H9 (cell line): ENCODE results near the gene TNKS2. TPM values are rescaled to one million over a fixed set of nuclear protein-coding genes. Genes with fewer than 3 reads are reported as not detected.

Experiments
- DNase-seq: peaks from one replicate; pipeline ENCODE4 v3.0.0-alpha.2; 2017
- H2AFZ ChIP-seq: one replicate; pipeline ENCODE4 v1.6.1; 2013; ENCODE audit warnings: mild to moderate bottlenecking, low read length, control low read depth, moderate library complexity
- H2AK5ac ChIP-seq: 2 replicates; pipeline ENCODE4 v1.6.1; 2013; ENCODE audit warnings: low read length, control low read depth, mixed read lengths; ENCODE audit not compliant: insufficient read length
- H2BK120ac ChIP-seq: one replicate; pipeline ENCODE4 v1.6.1; 2013; ENCODE audit warnings: low read depth, mild to moderate bottlenecking, low read length, control low read depth, inconsistent platforms; ENCODE audit not compliant: poor library complexity, severe bottlenecking
- H2BK12ac ChIP-seq: 2 replicates; pipeline ENCODE4 v1.6.1; 2013; ENCODE audit warnings: low read length, control low read depth, mixed read lengths, low read depth; ENCODE audit not compliant: insufficient read length
- H2BK15ac ChIP-seq: 2 replicates; pipeline ENCODE4 v1.6.1; 2013; ENCODE audit warnings: low read depth, low read length, control low read depth
- H2BK20ac ChIP-seq: one replicate; pipeline ENCODE4 v1.6.1; 2013; ENCODE audit warnings: low read depth, mild to moderate bottlenecking, low read length, control low read depth, inconsistent platforms; ENCODE audit not compliant: poor library complexity, severe bottlenecking
- H2BK5ac ChIP-seq: 2 replicates; pipeline ENCODE4 v1.6.1; 2013; ENCODE audit warnings: low read length, control low read depth, mixed read lengths; ENCODE audit not compliant: insufficient read length
- H3K14ac ChIP-seq: 2 replicates; pipeline ENCODE4 v1.6.1; 2013; ENCODE audit warnings: low read length, control low read depth; ENCODE audit not compliant: insufficient read depth
- H3K18ac ChIP-seq: 2 replicates; pipeline ENCODE4 v1.6.1; 2013; ENCODE audit warnings: low read depth, mild to moderate bottlenecking, mixed read lengths, low read length, control low read depth; ENCODE audit not compliant: insufficient read length
- H3K23ac ChIP-seq: 2 replicates; pipeline ENCODE4 v1.6.1; 2013; ENCODE audit warnings: low read length, control low read depth, mixed read lengths, low read depth; ENCODE audit not compliant: insufficient read length
- H3K23me2 ChIP-seq: 2 replicates; pipeline ENCODE4 v1.6.1; 2013; ENCODE audit warnings: low read depth, mild to moderate bottlenecking, mixed read lengths, low read length, control low read depth; ENCODE audit not compliant: insufficient read length, poor library complexity, severe bottlenecking
- H3K27ac ChIP-seq: 2 replicates; pipeline ENCODE4 v1.5.1; 2013; ENCODE audit warnings: low read length, control low read depth, mixed read lengths, low read depth; ENCODE audit not compliant: insufficient read length
- H3K27me3 ChIP-seq: 2 replicates; pipeline ENCODE4 v1.6.1; 2013; ENCODE audit warnings: low read length, control low read depth, inconsistent platforms; ENCODE audit not compliant: insufficient read depth
- H3K4ac ChIP-seq: 2 replicates; pipeline ENCODE4 v1.6.1; 2013; ENCODE audit warnings: low read depth, mild to moderate bottlenecking, control low read depth, inconsistent platforms, low read length, moderate library complexity
- H3K4me1 ChIP-seq: 2 replicates; pipeline ENCODE4 v1.6.1; 2013; ENCODE audit warnings: low read length, control low read depth, inconsistent platforms; ENCODE audit not compliant: insufficient read depth
- H3K4me2 ChIP-seq: 2 replicates; pipeline ENCODE4 v1.6.1; 2013; ENCODE audit warnings: low read length, control low read depth, mixed read lengths; ENCODE audit not compliant: insufficient read length, insufficient read depth
- H3K56ac ChIP-seq: 2 replicates; pipeline ENCODE4 v1.6.1; 2013; ENCODE audit warnings: low read depth, mild to moderate bottlenecking, mixed read lengths, low read length, control low read depth; ENCODE audit not compliant: insufficient read length
- H3K79me1 ChIP-seq: 2 replicates; pipeline ENCODE4 v1.6.1; 2013; ENCODE audit warnings: low read depth, mild to moderate bottlenecking, moderate library complexity, low read length, control low read depth, inconsistent platforms; ENCODE audit not compliant: insufficient read depth, poor library complexity, severe bottlenecking
- H3K79me2 ChIP-seq: 2 replicates; pipeline ENCODE4 v1.6.1; 2013; ENCODE audit warnings: low read length, control low read depth, inconsistent platforms; ENCODE audit not compliant: insufficient read depth
- H3K9ac ChIP-seq: 2 replicates; pipeline ENCODE4 v1.6.1; 2013; ENCODE audit warnings: low read length, control low read depth, mixed read lengths; ENCODE audit not compliant: insufficient read length; ENCODE audit errors: extremely low read depth
- H3K9me3 ChIP-seq: one replicate; pipeline ENCODE4 v1.6.1; 2013; ENCODE audit warnings: low read depth, low read length, inconsistent platforms; ENCODE audit not compliant: control insufficient read depth
- H3T11ph ChIP-seq: one replicate; pipeline ENCODE4 v1.6.1; 2013; ENCODE audit warnings: mild to moderate bottlenecking, low read length, control low read depth, inconsistent platforms
- H4K20me1 ChIP-seq: one replicate; pipeline ENCODE4 v1.6.1; 2013; ENCODE audit not compliant: control insufficient read depth, insufficient read length, insufficient read depth
- H4K5ac ChIP-seq: 2 replicates; pipeline ENCODE4 v1.6.1; 2013; ENCODE audit warnings: low read depth, mild to moderate bottlenecking, mixed read lengths, low read length, control low read depth; ENCODE audit not compliant: insufficient read length
- H4K8ac ChIP-seq: replicated peaks from 2 replicates; pipeline ENCODE4 v1.6.1; 2013; ENCODE audit warnings: low read length, control low read depth, mixed read lengths, low read depth; ENCODE audit not compliant: insufficient read length
- H4K91ac ChIP-seq: 2 replicates; pipeline ENCODE4 v1.6.1; 2013; ENCODE audit warnings: low read depth, mild to moderate bottlenecking, moderate library complexity, mixed read lengths, low read length, control low read depth; ENCODE audit not compliant: insufficient read length
- H3K27ac Mint-ChIP-seq, 3 experiments: 2 replicates in 2 of 3; 3 replicates in 1 of 3; pipeline ENCODE4 v1.8.0; 2020 to 2021; ENCODE audit warnings: mixed read lengths in 3 of 3, mild to moderate bottlenecking in 1 of 3, moderate library complexity in 1 of 3
- H3K27me3 Mint-ChIP-seq: 2 replicates; pipeline ENCODE4 v1.8.0; 2021; ENCODE audit warnings: low read depth, mild to moderate bottlenecking, moderate library complexity, mixed read lengths
- H3K36me3 Mint-ChIP-seq, 3 experiments: 2 replicates in 2 of 3; 3 replicates in 1 of 3; pipeline ENCODE4 v1.8.0; 2020 to 2021; ENCODE audit warnings: low read depth in 3 of 3, mixed read lengths in 3 of 3; ENCODE audit not compliant: insufficient read depth in 1 of 3
- H3K4me1 Mint-ChIP-seq, 2 experiments: 2 replicates each; pipeline ENCODE4 v1.8.0; 2020; ENCODE audit warnings: mixed read lengths in 2 of 2
- H3K4me3 Mint-ChIP-seq, 2 experiments: 2 replicates in 1 of 2; 3 replicates in 1 of 2; pipeline ENCODE4 v1.8.0; 2020 to 2021; ENCODE audit warnings: mild to moderate bottlenecking in 2 of 2, mixed read lengths in 2 of 2, moderate library complexity in 1 of 2
- H3K9me3 Mint-ChIP-seq, 2 experiments: 2 replicates in 1 of 2; 3 replicates in 1 of 2; pipeline ENCODE4 v1.8.0; 2020; ENCODE audit warnings: mild to moderate bottlenecking in 2 of 2, mixed read lengths in 2 of 2, moderate library complexity in 1 of 2
- CTCF ChIP-seq: fragments of 200-600 bp; sonication (generic); conservative IDR thresholded peaks from 3 replicates; pipeline ENCODE4 v1.8.0; 2021; ENCODE audit warnings: antibody characterized with exemption, mild to moderate bottlenecking
- WGBS: extraction: QIAGEN DNeasy Blood & Tissue Kit; methylation state at CpG from one replicate; pipeline ENCODE4 v1.1.7; 2013; ENCODE audit warnings: missing lambda C conversion rate, low lambda C conversion rate, mixed read lengths; ENCODE audit not compliant: insufficient read length; ENCODE audit errors: extremely low coverage; 5-methylcytosine and 5-hydroxymethylcytosine counted together
- total RNA-seq: library from RNA; stranded (reverse); gene quantifications from 2 replicates; pipeline ENCODE4 v1.2.1, GENCODE V29; 2021

Gene TNKS2
- total RNA-seq, 1 experiment from 2014 or later: 58.9 TPM

- H3K56ac ChIP-seq: no peak overlapping the region
- no peaks in the 10 kb centered on the region; the same call in 1 of the 2 replicates for H3K79me2 ChIP-seq
- Mint-ChIP-seq H3K4me1 (peaks cover 38 to 42% of the 10 kb centered on the region in 2 experiments), H3K27ac (peak overlapping the region; percentile 9 to 90 (median 76); a peak in 4 of 7 replicates), H3K4me3 (no peak overlapping the region), H3K9me3 (no peaks in the 10 kb centered on the region), H3K36me3 (peaks cover 3 to 30% (median 19%) of the 10 kb centered on the region in 3 experiments; a peak in 5 of 7 replicates), H3K27me3 (no peaks in the 10 kb centered on the region)
- no peaks in the 10 kb centered on the region for H3K79me1 ChIP-seq
- no peak overlapping the region for H2BK12ac ChIP-seq
- H2AFZ ChIP-seq: no peak overlapping the region
- no peak overlapping the region for H2BK20ac ChIP-seq
- H3K27ac ChIP-seq: peak overlapping the region; percentile 23
- H4K5ac ChIP-seq: no peak overlapping the region
- peaks cover 12% of the 10 kb centered on the region; the same call in 1 of the 2 replicates for H3K4me1 ChIP-seq
- no peak overlapping the region for H2BK120ac ChIP-seq
- no peak overlapping the region for H4K8ac ChIP-seq
- no peak overlapping the region for H3K4me2 ChIP-seq
- no CpG with 5 or more reads among the region's 2 CpGs for WGBS
- H2AK5ac ChIP-seq: no peak overlapping the region
- no peak overlapping the region for H3T11ph ChIP-seq
- H3K9ac ChIP-seq: no peak overlapping the region
- H3K18ac ChIP-seq: no peak overlapping the region
- no peak overlapping the region for H2BK15ac ChIP-seq
- no peak for TF ChIP-seq CTCF
- H2BK5ac ChIP-seq: no peak overlapping the region
- no peaks in the 10 kb centered on the region for H3K27me3 ChIP-seq
- H4K20me1 ChIP-seq: no peaks in the 10 kb centered on the region
- H3K14ac ChIP-seq: no peak overlapping the region
- no peak overlapping the region for H3K4ac ChIP-seq
- no peak for DNase-seq
- H4K91ac ChIP-seq: no peak overlapping the region
- H3K9me3 ChIP-seq: no peaks in the 10 kb centered on the region
- H3K23me2 ChIP-seq: no peaks in the 10 kb centered on the region
- H3K23ac ChIP-seq: no peak overlapping the region
Measured at GRCh38 chr10:91865562-91866081, 67.4 kb downstream of the TNKS2 start.
